HFFc6 (cell line): Measurements from ENCODE around the gene CCDC146. TPM values are rescaled to one million over a fixed set of nuclear protein-coding genes. Genes with fewer than 3 reads are reported as not detected.

Experiments used
- DNase-seq: peaks from one replicate; pipeline ENCODE4 v3.0.0-alpha.2; 2018
- H3K27ac Mint-ChIP-seq: 2 replicates; pipeline ENCODE4 v1.8.0; 2020; ENCODE audit warnings: mild to moderate bottlenecking, mixed read lengths
- H3K27me3 Mint-ChIP-seq: 2 replicates; pipeline ENCODE4 v1.8.0; 2021; ENCODE audit warnings: mild to moderate bottlenecking, moderate library complexity, mixed read lengths; ENCODE audit not compliant: insufficient read depth
- H3K36me3 Mint-ChIP-seq: 2 replicates; pipeline ENCODE4 v1.8.0; 2021; ENCODE audit warnings: low read depth, mixed read lengths
- H3K4me1 Mint-ChIP-seq: 2 replicates; pipeline ENCODE4 v1.8.0; 2020; ENCODE audit warnings: low read depth, mixed read lengths
- H3K4me3 Mint-ChIP-seq: 2 replicates; pipeline ENCODE4 v1.8.0; 2020; ENCODE audit warnings: mild to moderate bottlenecking, moderate library complexity, mixed read lengths
- H3K9me3 Mint-ChIP-seq: 2 replicates; pipeline ENCODE4 v1.8.0; 2020; ENCODE audit warnings: mild to moderate bottlenecking, mixed read lengths
- CTCF ChIP-seq: fragments of 200-600 bp; sonication (generic); IDR thresholded peaks from 2 replicates; pipeline ENCODE4 v1.5.0; 2021; ENCODE audit warnings: antibody characterized with exemption, mild to moderate bottlenecking
- total RNA-seq, 6 experiments: library from RNA; stranded (reverse); fragmentation: NEBNext Ultra II Directional; extraction: Animal tissue kit (Norgen Biotek cat#: 25700); gene quantifications; 2 replicates in 1 of 6; 3 replicates in 5 of 6; pipeline ENCODE4 v1.2.3, GENCODE V29; 2021

CCDC146 gene
- total RNA-seq, 6 experiments from 2014 or later, result 0.09 to 0.70 (median 0.57) TPM

GRCh38 chr7:77252506-77252905 is 130.1 kb downstream of the CCDC146 start:
- Mint-ChIP-seq H3K27ac (no peak overlapping the region), H3K27me3 (no peaks in the 10 kb centered on the region; the same call in 1 of the 2 replicates), H3K9me3 (no peaks in the 10 kb centered on the region), H3K4me1 (peaks cover 23% of the 10 kb centered on the region), H3K4me3 (no peak overlapping the region), H3K36me3 (no peaks in the 10 kb centered on the region)
- TF ChIP-seq CTCF, result no peak
- no peak for DNase-seq

DNA sequence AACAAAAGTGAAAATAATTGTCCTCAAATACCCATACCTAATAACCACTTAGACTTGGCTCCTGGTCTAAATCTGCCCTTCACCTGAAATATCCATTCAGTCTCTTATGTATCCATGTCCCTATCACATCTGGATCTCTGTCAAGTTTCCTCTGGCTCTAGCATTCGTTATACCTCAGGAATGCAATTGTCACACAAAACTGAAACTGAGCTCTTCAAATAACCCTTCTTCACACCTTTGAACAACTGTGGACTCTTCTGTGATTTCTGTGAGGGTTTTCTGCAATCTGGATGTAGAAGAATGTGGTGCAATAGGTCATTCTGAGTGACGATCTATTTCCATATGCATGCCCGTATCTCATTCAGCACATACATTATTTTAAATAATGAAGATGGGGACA is 130.7 kb downstream of the CCDC146 start:
- no peak overlapping the region for H3K4me3 Mint-ChIP-seq
- no peak overlapping the region for H3K27ac Mint-ChIP-seq
- no peaks in the 10 kb centered on the region; the same call in 1 of the 2 replicates for H3K27me3 Mint-ChIP-seq
- H3K9me3 Mint-ChIP-seq, result no peaks in the 10 kb centered on the region
- H3K36me3 Mint-ChIP-seq, result no peaks in the 10 kb centered on the region
- TF ChIP-seq CTCF, result no peak
- no peak for DNase-seq
- peaks cover 29% of the 10 kb centered on the region for H3K4me1 Mint-ChIP-seq

DNA sequence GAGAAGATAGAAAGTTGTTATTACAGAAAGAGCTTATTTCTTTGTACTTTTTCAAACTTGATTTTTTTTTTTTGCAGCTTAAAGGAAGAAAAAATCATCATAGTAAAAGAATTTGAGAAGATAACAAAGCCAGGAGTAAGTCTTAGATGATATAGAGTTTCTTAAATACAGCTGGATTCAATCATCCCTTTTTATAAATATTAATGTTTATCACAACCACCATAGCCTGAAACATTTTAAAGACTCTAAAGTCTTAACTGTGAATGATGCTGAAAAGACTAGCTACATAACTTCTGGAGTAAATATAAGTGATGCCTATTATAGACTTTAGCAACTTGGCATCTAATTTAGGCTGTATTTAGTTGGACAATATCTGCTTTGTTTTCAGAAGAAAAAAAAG is 132.0 kb downstream of the CCDC146 start:
- peaks cover 29% of the 10 kb centered on the region for H3K4me1 Mint-ChIP-seq
- no peak for DNase-seq
- no peaks in the 10 kb centered on the region for H3K9me3 Mint-ChIP-seq
- H3K36me3 Mint-ChIP-seq, result no peaks in the 10 kb centered on the region
- no peak overlapping the region for H3K27ac Mint-ChIP-seq
- no peak overlapping the region for H3K4me3 Mint-ChIP-seq
- H3K27me3 Mint-ChIP-seq, result no peaks in the 10 kb centered on the region; the same call in 1 of the 2 replicates
- TF ChIP-seq CTCF, result no peak

DNA sequence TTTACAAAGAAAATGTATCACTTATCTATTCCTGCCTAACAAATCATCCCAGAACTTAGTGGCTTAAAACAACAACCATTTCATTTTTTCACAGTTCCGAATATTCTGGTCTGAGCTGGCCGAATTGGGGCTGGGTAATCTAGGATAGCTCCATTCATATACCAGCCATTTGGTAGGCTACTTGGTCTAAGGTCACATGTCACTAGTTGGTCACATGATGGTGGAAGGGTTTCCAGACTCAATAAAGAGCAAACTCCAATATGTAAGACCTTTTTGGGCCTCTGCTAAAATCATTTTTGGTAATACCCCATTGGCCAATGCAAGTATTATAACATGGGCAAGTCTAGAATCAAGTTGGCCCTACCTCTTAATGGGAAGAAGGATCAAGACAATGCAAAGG is 132.5 kb downstream of the CCDC146 start:
- DNase-seq, result no peak
- Mint-ChIP-seq H3K36me3 (no peaks in the 10 kb centered on the region), H3K4me1 (peaks cover 29% of the 10 kb centered on the region), H3K4me3 (no peak overlapping the region), H3K27me3 (no peaks in the 10 kb centered on the region; the same call in none of the 2 replicates), H3K9me3 (no peaks in the 10 kb centered on the region), H3K27ac (no peak overlapping the region)
- TF ChIP-seq CTCF, result no peak

DNA sequence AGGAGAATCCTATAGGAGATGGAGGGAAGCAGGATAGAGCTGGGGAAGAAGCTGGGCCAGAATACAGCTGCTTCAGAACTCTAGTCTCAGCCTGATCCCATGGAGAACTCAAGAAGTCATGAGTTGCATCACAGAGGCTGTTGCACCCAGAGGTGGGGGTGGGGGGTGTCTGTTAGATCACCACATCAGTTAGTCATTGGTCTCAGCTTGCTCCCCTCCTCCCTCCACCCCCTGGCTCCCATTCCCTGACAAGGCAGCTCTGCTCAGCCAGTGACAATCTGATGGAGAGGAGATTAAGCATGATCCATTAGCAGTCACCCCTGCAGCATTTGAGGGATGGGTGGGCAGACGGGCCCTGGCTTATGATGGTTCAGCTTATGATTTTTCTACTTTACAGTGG is 135.6 kb downstream of the CCDC146 start:
- Mint-ChIP-seq H3K4me1 (peaks cover 7% of the 10 kb centered on the region), H3K9me3 (no peaks in the 10 kb centered on the region), H3K27ac (no peak overlapping the region), H3K36me3 (no peaks in the 10 kb centered on the region), H3K27me3 (no peaks in the 10 kb centered on the region; the same call in none of the 2 replicates), H3K4me3 (no peak overlapping the region)
- TF ChIP-seq CTCF, result no peak
- DNase-seq, result peak; percentile 24

DNA sequence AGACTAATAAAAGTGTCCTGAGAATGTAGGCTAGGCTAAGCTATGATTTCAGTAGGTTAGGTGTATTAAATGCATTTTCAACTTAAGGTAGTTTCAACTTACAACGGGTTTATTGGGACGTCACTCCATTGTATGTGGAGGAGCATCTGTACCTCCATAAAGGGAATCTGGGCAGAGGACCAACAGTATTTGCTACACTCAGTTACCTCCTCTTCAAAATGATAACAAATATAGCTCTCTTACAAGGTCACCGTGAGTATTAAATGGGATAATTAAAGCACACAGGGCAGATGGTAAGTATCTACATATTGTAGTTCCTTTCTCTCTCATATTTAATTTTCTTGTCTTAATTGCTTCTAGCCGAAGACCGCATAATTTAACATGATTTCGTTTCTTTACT is 136.2 kb downstream of the CCDC146 start:
- H3K4me1 Mint-ChIP-seq, result peaks cover 7% of the 10 kb centered on the region
- no peak for TF ChIP-seq CTCF
- no peaks in the 10 kb centered on the region for H3K9me3 Mint-ChIP-seq
- no peaks in the 10 kb centered on the region; the same call in none of the 2 replicates for H3K27me3 Mint-ChIP-seq
- H3K36me3 Mint-ChIP-seq, result no peaks in the 10 kb centered on the region
- no peak overlapping the region for H3K27ac Mint-ChIP-seq
- H3K4me3 Mint-ChIP-seq, result no peak overlapping the region
- DNase-seq, result no peak
